NCI-H2196 (cell line): Measurements from ENCODE around the gene AMMECR1.

ENCODE experiments used
- DNase-seq: peaks from one replicate; lab custom pipeline; 2025; ENCODE audit not compliant: unreplicated experiment; lab: John Stamatoyannopoulos, UW

Gene AMMECR1

GRCh38 chrX:110214684-110215083, 103.2 kb downstream of the AMMECR1 start:
- no peak for DNase-seq

GRCh38 chrX:110213183-110213582, 104.7 kb downstream of the AMMECR1 start:
- DNase-seq, result no peak

GRCh38 chrX:110212299-110212698, 105.6 kb downstream of the AMMECR1 start:
- no peak for DNase-seq

GRCh38 chrX:110211340-110211739, 106.5 kb downstream of the AMMECR1 start:
- DNase-seq, result no peak

- DNase-seq, result no peak
Observed at GRCh38 chrX:110210417-110211139, 107.3 kb downstream of the AMMECR1 start.

- no peak for DNase-seq
Observed at GRCh38 chrX:110208092-110208491, 109.8 kb downstream of the AMMECR1 start.

- no peak for DNase-seq
Observed at GRCh38 chrX:110204986-110205385, 112.9 kb downstream of the AMMECR1 start.

GRCh38 chrX:110201799-110202198, 116.1 kb downstream of the AMMECR1 start:
- no peak for DNase-seq

- no peak for DNase-seq
Observed at GRCh38 chrX:110194977-110195376, 122.9 kb downstream of the AMMECR1 start.

GRCh38 chrX:110192516-110192915, 125.4 kb downstream of the AMMECR1 start:
- no peak for DNase-seq

- no peak for DNase-seq
Observed at GRCh38 chrX:110188701-110189558, 129.0 kb downstream of the AMMECR1 start.

GRCh38 chrX:110183314-110183713, 134.6 kb downstream of the AMMECR1 start:
- no peak for DNase-seq

- no peak for DNase-seq
Observed at GRCh38 chrX:110182865-110183264, 135.0 kb downstream of the AMMECR1 start.

GRCh38 chrX:110182362-110182761, 135.5 kb downstream of the AMMECR1 start:
- DNase-seq, result no peak

- DNase-seq, result no peak
Observed at GRCh38 chrX:110181459-110182137, 136.3 kb downstream of the AMMECR1 start.

- no peak for DNase-seq
Observed at GRCh38 chrX:110180928-110181310, 137.0 kb downstream of the AMMECR1 start.

- no peak for DNase-seq
Observed at GRCh38 chrX:110180176-110180927, 137.5 kb downstream of the AMMECR1 start.

- DNase-seq, result peak; percentile 5
Observed at GRCh38 chrX:110178179-110178865, 139.6 kb downstream of the AMMECR1 start.

GRCh38 chrX:110175696-110176095, 142.2 kb downstream of the AMMECR1 start:
- DNase-seq, result no peak

- DNase-seq, result no peak
Observed at GRCh38 chrX:110175146-110175545, 142.7 kb downstream of the AMMECR1 start.
